Tibial artery (tissue), 4 donors: ENCODE data around the gene CDC45.
A peak's percentile ranks its signal among the peaks of the same experiment; 100 is the strongest.

ENCODE experiments used
- DNase-seq, 2 donors: peaks; one replicate each; pipeline ENCODE4 v3.0.0-alpha.2; 2019
- H3K27ac ChIP-seq, 2 donors: fragments of 200-600 bp; sonication (generic) in 1 of 2; 1 replicate in 1 of 2; 2 replicates in 1 of 2; pipeline ENCODE4 v1.5.1; 2018 to 2019; ENCODE audit warnings: mild to moderate bottlenecking in 1 of 2
- H3K27me3 ChIP-seq, 2 donors: fragments of 200-600 bp; sonication (generic) in 1 of 2; one replicate each; pipeline versions ENCODE4 v1.5.1 to v1.6.0; 2016 to 2019
- H3K36me3 ChIP-seq, 3 donors: fragments of 200-600 bp; sonication (generic) in 2 of 3; one replicate each; pipeline ENCODE4 v1.5.1; 2016 to 2019; ENCODE audit warnings: mild to moderate bottlenecking in 2 of 3
- H3K4me1 ChIP-seq, 4 donors: fragments of 200-600 bp; sonication (generic) in 2 of 4; 1 replicate in 3 of 4; 2 replicates in 1 of 4; pipeline ENCODE4 v1.5.1; 2016 to 2019
- H3K4me3 ChIP-seq, 2 donors: fragments of 200-600 bp; sonication (generic) in 1 of 2; 1 replicate in 1 of 2; 2 replicates in 1 of 2; pipeline ENCODE4 v1.5.1; 2018 to 2019; ENCODE audit warnings: mild to moderate bottlenecking in 2 of 2
- H3K9me3 ChIP-seq, 3 donors: fragments of 200-600 bp; sonication (generic) in 1 of 3; one replicate each; pipeline ENCODE4 v1.5.1; 2016 to 2019
- CTCF ChIP-seq, 2 experiments: fragments of 200-600 bp in 1 of 2; fragments of 450-650 bp in 1 of 2; IDR thresholded peaks; one replicate each; pipeline ENCODE4 v1.5.1; 2017 to 2019; ENCODE audit warnings: antibody characterized with exemption in 2 of 2, mild to moderate bottlenecking in 1 of 2, moderate library complexity in 1 of 2
- intact Hi-C: fragments of 100-400 bp; cut with DNase I; formaldehyde crosslinking; loops from one replicate; pipeline ENCODE4 v1.15.0; 2023; ENCODE audit warnings: low total_unique reads

CDC45 gene

GRCh38 chr22:19490628-19491230 lies 11.0 kb downstream of the CDC45 start:
- intact Hi-C loops = loop anchor here (10.0 kb wide), 1 partner anchor 134 kb away; no protein-coding TSS in a partner anchor
- peak in 1 of 2 donors; percentile 16 for DNase-seq
- Histone ChIP-seq H3K36me3 (no peaks in the 10 kb centered on the region), H3K9me3 (no peaks in the 10 kb centered on the region), H3K4me3 (no peak overlapping the region), H3K27me3 (no peaks in the 10 kb centered on the region), H3K4me1 (peaks cover 0 to 11% (median 3%) of the 10 kb centered on the region in 4 donors), H3K27ac (no peak overlapping the region)
- TF ChIP-seq CTCF (IDR thresholded peaks at IDR 0.05) = no peak

GRCh38 chr22:19492504-19493174 lies 12.9 kb downstream of the CDC45 start:
- DNase-seq = peak in 1 of 2 donors; percentile 40
- Histone ChIP-seq H3K9me3 (no peaks in the 10 kb centered on the region), H3K36me3 (no peaks in the 10 kb centered on the region), H3K4me3 (no peak overlapping the region), H3K4me1 (peaks cover 0 to 11% (median 3%) of the 10 kb centered on the region in 4 donors), H3K27me3 (no peaks in the 10 kb centered on the region), H3K27ac (no peak overlapping the region)
- TF ChIP-seq CTCF (IDR thresholded peaks at IDR 0.05) = no peak
- intact Hi-C loops = loop anchor here (10.0 kb wide), 1 partner anchor 132 kb away; no protein-coding TSS in a partner anchor

- Histone ChIP-seq H3K36me3 (no peaks in the 10 kb centered on the region), H3K4me1 (peaks cover 0 to 6% (median 3%) of the 10 kb centered on the region in 4 donors), H3K27ac (no peak overlapping the region), H3K27me3 (no peaks in the 10 kb centered on the region), H3K9me3 (no peaks in the 10 kb centered on the region), H3K4me3 (no peak overlapping the region)
- no peak for TF ChIP-seq CTCF (IDR thresholded peaks at IDR 0.05)
- intact Hi-C loops = loop anchor here (10.0 kb wide), 1 partner anchor 131 kb away; no protein-coding TSS in a partner anchor
- DNase-seq = no peak
Measured at GRCh38 chr22:19494001-19494560, 14.4 kb downstream of the CDC45 start.

GRCh38 chr22:19494676-19495173 lies 15.0 kb downstream of the CDC45 start:
- H3K9me3 ChIP-seq = no peaks in the 10 kb centered on the region
- no peaks in the 10 kb centered on the region for H3K27me3 ChIP-seq
- no peak for TF ChIP-seq CTCF (IDR thresholded peaks at IDR 0.05)
- H3K4me3 ChIP-seq = no peak overlapping the region
- no peak overlapping the region for H3K27ac ChIP-seq
- no peaks in the 10 kb centered on the region for H3K4me1 ChIP-seq
- no peaks in the 10 kb centered on the region for H3K36me3 ChIP-seq
- DNase-seq = no peak
- intact Hi-C loops = loop anchor here (10.0 kb wide), 1 partner anchor 130 kb away; no protein-coding TSS in a partner anchor

GRCh38 chr22:19495562-19496323 lies 16.0 kb downstream of the CDC45 start:
- DNase-seq = no peak
- TF ChIP-seq CTCF (IDR thresholded peaks at IDR 0.05) = no peak
- intact Hi-C loops = loop anchor here (10.0 kb wide), 1 partner anchor 129 kb away; no protein-coding TSS in a partner anchor

More at GRCh38 chr22:19495562-19496323, 16.0 kb downstream of the CDC45 start:
- Histone ChIP-seq H3K36me3 (no peaks in the 10 kb centered on the region), H3K27ac (no peak overlapping the region), H3K4me3 (no peak overlapping the region), H3K4me1 (no peaks in the 10 kb centered on the region), H3K27me3 (no peaks in the 10 kb centered on the region), H3K9me3 (no peaks in the 10 kb centered on the region)
